NCI-H82 treated with DMSO at 0.1 percent for 48 hours (cell line): ENCODE measurements around the gene HAO2.
"Not testable (repeated sequence)": the region's sequence is repeated elsewhere in the genome, so short reads cannot be mapped to it uniquely, and the experiment has no call there.

Source experiments
- DNase-seq: peaks from one replicate; lab custom pipeline; 2025; ENCODE audit not compliant: unreplicated experiment; lab: John Stamatoyannopoulos, UW

The HAO2 gene

GRCh38 chr1:119376594-119376993 lies 8.0 kb downstream of the HAO2 start:
- no peak for DNase-seq

- DNase-seq: not testable (repeated sequence)
These were observed 9.0 kb downstream of the HAO2 start for GRCh38 chr1:119377594-119377993.

GRCh38 chr1:119379117-119379516 lies 10.5 kb downstream of the HAO2 start:
- no peak for DNase-seq

- DNase-seq: no peak
These were observed 11.7 kb downstream of the HAO2 start for GRCh38 chr1:119380304-119380703.

- DNase-seq: no peak
These were observed 12.5 kb downstream of the HAO2 start for GRCh38 chr1:119380983-119381662.

GRCh38 chr1:119384591-119384990 lies 16.0 kb downstream of the HAO2 start:
- no peak for DNase-seq

GRCh38 chr1:119385650-119386049 lies 17.1 kb downstream of the HAO2 start:
- DNase-seq: no peak

GRCh38 chr1:119387858-119388257 lies 19.3 kb downstream of the HAO2 start:
- no peak for DNase-seq

GRCh38 chr1:119388450-119388849 lies 19.9 kb downstream of the HAO2 start:
- no peak for DNase-seq

- DNase-seq: no peak
These were observed 21.9 kb downstream of the HAO2 start for GRCh38 chr1:119390526-119390925.

GRCh38 chr1:119391749-119392148 lies 23.2 kb downstream of the HAO2 start:
- DNase-seq: no peak

- no peak for DNase-seq
These were observed 25.5 kb downstream of the HAO2 start for GRCh38 chr1:119394085-119394484.

- no peak for DNase-seq
These were observed 28.4 kb downstream of the HAO2 start for GRCh38 chr1:119396982-119397381.

- DNase-seq: no peak
These were observed 29.4 kb downstream of the HAO2 start for GRCh38 chr1:119397986-119398385.

- DNase-seq: no peak
These were observed 36.2 kb downstream of the HAO2 start for GRCh38 chr1:119404736-119405135.

GRCh38 chr1:119409731-119410130 lies 41.1 kb downstream of the HAO2 start:
- no peak for DNase-seq

GRCh38 chr1:119410961-119411360 lies 42.4 kb downstream of the HAO2 start:
- no peak for DNase-seq

- no peak for DNase-seq
These were observed 46.4 kb downstream of the HAO2 start, which contains the start of gene HSD3B2 for GRCh38 chr1:119414950-119415349. TSS of gene HSD3B2 (plus strand) at chr1:119415150. CDS start at chr1:119415420, 270 bp downstream.

- DNase-seq: no peak
These were observed 47.5 kb downstream of the HAO2 start for GRCh38 chr1:119416006-119416640.

- no peak for DNase-seq
These were observed 50.5 kb downstream of the HAO2 start for GRCh38 chr1:119419109-119419508.

- DNase-seq: no peak
These were observed 52.1 kb downstream of the HAO2 start for GRCh38 chr1:119420638-119421037.

GRCh38 chr1:119422631-119423030 lies 54.0 kb downstream of the HAO2 start:
- no peak for DNase-seq

GRCh38 chr1:119428991-119429390 lies 60.4 kb downstream of the HAO2 start:
- DNase-seq: no peak
